ENCODE results near the gene NLRX1.
"Not testable (repeated sequence)": the region's sequence is repeated elsewhere in the genome, so short reads cannot be mapped to it uniquely, and the experiment has no call there.

DNA sequence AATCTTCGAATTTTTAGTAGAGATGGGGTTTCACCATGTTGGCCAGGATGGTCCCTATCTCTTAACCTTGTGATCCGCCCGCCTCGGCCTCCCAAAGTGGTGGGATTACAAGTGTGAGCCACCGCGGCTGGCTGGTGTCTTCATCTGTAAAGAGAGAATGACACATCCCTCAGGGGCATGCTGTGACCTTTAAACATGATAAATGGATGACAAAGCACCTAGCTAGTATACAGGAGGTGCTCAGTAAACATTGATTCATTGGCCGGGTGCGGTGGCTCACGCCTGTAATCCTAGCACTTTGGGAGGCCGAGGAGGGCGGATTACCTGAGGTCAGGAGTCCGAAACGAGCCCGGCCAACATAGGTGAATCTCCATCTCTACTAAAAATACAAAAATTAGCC lies 22.7 kb downstream of the NLRX1 start:
- TF ChIP-seq, protein P1, sequence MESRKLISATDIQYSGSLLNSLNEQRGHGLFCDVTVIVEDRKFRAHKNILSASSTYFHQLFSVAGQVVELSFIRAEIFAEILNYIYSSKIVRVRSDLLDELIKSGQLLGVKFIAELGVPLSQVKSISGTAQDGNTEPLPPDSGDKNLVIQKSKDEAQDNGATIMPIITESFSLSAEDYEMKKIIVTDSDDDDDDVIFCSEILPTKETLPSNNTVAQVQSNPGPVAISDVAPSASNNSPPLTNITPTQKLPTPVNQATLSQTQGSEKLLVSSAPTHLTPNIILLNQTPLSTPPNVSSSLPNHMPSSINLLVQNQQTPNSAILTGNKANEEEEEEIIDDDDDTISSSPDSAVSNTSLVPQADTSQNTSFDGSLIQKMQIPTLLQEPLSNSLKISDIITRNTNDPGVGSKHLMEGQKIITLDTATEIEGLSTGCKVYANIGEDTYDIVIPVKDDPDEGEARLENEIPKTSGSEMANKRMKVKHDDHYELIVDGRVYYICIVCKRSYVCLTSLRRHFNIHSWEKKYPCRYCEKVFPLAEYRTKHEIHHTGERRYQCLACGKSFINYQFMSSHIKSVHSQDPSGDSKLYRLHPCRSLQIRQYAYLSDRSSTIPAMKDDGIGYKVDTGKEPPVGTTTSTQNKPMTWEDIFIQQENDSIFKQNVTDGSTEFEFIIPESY (IDR thresholded peaks at IDR 0.05; ENCODE audit: borderline replicate concordance, low read depth) = not testable (repeated sequence)
- not testable (repeated sequence) for TF ChIP-seq ELF1 (IDR thresholded peaks at IDR 0.05); TAF1 (IDR thresholded peaks at IDR 0.05; ENCODE audit: borderline replicate concordance, low read depth, low read length); EP300 (IDR thresholded peaks at IDR 0.05; ENCODE audit: borderline replicate concordance in 1 of 2, low read depth in 1 of 2, low read length in 1 of 2)
- TF ChIP-seq, protein P2, sequence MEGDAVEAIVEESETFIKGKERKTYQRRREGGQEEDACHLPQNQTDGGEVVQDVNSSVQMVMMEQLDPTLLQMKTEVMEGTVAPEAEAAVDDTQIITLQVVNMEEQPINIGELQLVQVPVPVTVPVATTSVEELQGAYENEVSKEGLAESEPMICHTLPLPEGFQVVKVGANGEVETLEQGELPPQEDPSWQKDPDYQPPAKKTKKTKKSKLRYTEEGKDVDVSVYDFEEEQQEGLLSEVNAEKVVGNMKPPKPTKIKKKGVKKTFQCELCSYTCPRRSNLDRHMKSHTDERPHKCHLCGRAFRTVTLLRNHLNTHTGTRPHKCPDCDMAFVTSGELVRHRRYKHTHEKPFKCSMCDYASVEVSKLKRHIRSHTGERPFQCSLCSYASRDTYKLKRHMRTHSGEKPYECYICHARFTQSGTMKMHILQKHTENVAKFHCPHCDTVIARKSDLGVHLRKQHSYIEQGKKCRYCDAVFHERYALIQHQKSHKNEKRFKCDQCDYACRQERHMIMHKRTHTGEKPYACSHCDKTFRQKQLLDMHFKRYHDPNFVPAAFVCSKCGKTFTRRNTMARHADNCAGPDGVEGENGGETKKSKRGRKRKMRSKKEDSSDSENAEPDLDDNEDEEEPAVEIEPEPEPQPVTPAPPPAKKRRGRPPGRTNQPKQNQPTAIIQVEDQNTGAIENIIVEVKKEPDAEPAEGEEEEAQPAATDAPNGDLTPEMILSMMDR (IDR thresholded peaks at IDR 0.05) = not testable (repeated sequence)
- TF ChIP-seq, protein P3, sequence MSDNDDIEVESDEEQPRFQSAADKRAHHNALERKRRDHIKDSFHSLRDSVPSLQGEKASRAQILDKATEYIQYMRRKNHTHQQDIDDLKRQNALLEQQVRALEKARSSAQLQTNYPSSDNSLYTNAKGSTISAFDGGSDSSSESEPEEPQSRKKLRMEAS (IDR thresholded peaks at IDR 0.05; ENCODE audit: low read depth) = not testable (repeated sequence)
- TF ChIP-seq, protein P4, sequence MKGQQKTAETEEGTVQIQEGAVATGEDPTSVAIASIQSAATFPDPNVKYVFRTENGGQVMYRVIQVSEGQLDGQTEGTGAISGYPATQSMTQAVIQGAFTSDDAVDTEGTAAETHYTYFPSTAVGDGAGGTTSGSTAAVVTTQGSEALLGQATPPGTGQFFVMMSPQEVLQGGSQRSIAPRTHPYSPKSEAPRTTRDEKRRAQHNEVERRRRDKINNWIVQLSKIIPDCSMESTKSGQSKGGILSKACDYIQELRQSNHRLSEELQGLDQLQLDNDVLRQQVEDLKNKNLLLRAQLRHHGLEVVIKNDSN (IDR thresholded peaks at IDR 0.05; ENCODE audit: borderline replicate concordance, low read depth) = not testable (repeated sequence)
